GM21390 (cell line): ENCODE data around the gene ASB18.
"Not testable (repeated sequence)": the region's sequence is repeated elsewhere in the genome, so short reads cannot be mapped to it uniquely, and the experiment has no call there.

Experiments
- ATAC-seq: cut with Tn5 transposase; IDR thresholded peaks from one replicate; pipeline ENCODE4 v1.9.1; 2021; ENCODE audit not compliant: unreplicated experiment

ASB18 gene

DNA sequence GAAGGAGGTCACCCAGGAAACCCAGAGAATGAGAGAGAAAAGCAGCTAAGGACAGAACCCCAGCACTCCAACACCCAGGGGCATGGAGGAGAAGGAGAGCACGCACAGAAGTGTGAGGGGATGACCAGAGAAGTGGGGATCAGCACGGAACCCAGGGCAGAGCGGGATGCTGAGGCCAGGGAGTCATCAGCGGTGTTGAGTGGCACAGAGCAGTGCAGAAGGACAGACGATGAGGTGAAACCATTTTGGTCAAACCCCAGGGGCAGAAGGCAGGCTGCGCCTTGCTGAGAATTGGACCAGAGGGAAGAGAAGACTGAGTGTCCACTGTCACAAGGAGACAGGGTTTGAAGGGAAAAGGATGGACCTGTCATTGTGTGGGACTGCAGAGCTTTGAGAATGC is 23.4 kb upstream of the ASB18 start:
- no peak for ATAC-seq

GRCh38 chr2:236286873-236287545 is 22.8 kb upstream of the ASB18 start:
- ATAC-seq = no peak

GRCh38 chr2:236284208-236284607 is 20.0 kb upstream of the ASB18 start:
- ATAC-seq = no peak

DNA sequence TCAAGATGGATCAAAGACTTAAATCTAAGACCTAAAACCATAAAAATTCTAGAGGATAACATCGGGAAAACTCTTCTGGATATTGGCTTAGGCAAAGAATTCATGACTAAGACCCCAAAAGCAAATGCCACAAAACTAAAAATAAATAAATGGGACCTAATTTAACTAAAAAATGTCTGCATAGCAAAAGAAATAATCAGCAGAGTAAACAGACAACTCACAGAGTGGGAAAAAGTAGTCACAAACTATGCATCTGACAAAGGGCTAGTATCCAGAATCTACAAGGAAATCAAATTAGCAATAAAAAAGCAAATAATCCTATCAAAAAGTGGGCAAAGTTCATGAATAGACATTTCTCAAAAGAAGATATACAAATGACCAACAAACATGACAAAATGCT is 18.2 kb upstream of the ASB18 start:
- no peak for ATAC-seq

GRCh38 chr2:236281423-236281822 is 17.2 kb upstream of the ASB18 start:
- no peak for ATAC-seq

DNA sequence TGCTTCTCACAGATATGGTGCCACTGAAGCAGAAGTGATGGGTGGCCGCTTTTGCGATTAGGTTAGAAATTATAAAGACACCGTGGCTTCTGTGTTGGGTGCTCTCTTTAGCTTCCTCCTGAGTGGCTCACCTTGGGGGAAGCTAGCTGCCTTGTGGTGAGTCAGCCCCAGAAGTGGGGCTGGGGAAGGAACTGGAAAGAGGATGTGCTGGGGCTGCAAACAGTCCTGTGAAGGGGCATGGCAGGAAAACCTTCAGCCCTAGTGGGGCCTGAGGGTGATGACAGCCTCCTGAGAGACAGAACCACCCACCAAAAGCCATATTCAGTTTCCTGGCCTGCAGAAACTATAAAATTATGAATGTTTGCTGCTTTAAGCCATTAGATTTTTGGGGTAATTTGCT is 8.9 kb upstream of the ASB18 start:
- ATAC-seq = no peak

- no peak for ATAC-seq
These were observed 7.6 kb upstream of the ASB18 start for GRCh38 chr2:236271851-236272250.

- not testable (repeated sequence) for ATAC-seq
These were observed 5.7 kb upstream of the ASB18 start for GRCh38 chr2:236269876-236270275.

GRCh38 chr2:236265675-236266074 is 1.5 kb upstream of the ASB18 start:
- ATAC-seq = no peak

DNA sequence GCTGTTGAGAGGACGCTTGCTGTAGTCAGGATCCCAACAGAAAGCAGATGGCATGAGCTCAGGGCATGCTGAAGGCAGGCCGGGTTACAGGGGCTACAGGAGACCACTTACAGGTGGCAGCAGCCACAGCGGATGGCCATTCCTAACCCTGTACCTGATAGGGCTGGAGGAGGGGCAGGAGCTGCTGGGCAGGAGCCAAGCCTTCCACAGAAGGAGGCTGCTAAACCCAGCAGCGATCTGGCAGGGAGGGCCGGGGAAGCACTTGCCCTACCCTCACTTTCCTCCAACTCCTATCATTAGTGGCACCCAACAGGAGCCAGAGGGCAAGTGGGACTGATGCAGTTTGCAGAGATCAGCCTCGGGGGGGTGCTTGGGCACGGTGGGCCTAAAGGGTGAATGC is 2.0 kb downstream of the ASB18 start:
- ATAC-seq = no peak

DNA sequence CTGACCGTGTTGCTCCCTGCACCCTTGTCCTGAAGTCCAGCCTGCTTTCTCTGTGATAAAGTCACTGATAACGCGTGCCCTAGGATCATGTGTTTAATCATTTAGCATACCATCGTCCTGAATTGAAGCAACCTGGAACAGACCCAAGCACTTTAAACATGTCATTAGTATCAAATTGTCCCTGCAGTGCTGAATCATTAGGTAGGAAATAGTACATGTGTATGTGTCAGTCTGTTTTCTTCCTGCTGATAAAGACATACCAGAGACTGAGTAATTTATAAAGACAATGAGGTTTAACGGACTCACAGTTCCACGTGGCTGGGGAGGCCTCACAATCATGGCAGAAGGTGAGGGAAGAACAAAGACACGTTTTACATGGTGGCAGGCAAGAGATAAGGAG is 2.8 kb downstream of the ASB18 start:
- ATAC-seq = no peak

- ATAC-seq = no peak
These were observed 4.8 kb downstream of the ASB18 start for GRCh38 chr2:236259371-236259770.

DNA sequence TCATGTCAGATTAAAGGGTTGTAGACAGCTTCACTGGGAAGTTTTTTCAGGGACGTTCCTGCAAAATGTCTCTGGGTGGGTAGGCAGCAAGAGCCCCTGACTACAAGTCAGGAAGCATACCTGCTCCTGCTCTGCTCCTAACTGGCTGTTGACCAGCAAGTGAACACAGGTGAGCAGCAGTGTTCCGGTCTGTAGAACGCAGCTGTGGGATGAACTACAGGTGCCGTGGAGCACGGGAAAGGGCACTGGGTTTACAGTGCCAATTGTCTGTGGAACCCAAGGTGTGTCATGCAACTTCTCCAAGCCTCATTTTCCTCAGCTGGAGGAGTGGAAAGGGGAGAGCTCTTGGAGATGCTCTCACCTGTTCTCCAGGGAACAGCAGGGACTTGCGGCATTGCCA is 6.6 kb downstream of the ASB18 start:
- ATAC-seq = no peak

DNA sequence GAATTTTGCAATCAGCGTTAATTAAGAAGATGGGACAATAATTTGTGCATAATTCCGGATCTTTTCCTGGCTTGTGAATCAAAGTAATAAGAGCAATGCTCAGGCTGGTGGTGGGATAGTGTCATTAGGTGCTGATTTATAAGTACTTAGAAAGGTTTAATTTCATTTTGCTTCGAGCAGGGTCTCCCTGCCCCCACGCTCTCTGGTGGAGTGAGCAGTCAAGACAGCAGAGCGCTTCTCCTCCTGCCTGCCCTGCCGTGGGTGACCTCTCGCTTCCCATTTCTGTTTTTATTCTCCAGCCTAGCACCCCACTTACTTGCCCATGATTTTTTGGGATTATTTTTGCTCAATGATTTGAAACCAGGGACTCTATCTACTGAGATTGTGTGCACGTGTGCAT is 7.1 kb downstream of the ASB18 start:
- no peak for ATAC-seq

GRCh38 chr2:236256366-236256985 is 7.7 kb downstream of the ASB18 start:
- no peak for ATAC-seq

DNA sequence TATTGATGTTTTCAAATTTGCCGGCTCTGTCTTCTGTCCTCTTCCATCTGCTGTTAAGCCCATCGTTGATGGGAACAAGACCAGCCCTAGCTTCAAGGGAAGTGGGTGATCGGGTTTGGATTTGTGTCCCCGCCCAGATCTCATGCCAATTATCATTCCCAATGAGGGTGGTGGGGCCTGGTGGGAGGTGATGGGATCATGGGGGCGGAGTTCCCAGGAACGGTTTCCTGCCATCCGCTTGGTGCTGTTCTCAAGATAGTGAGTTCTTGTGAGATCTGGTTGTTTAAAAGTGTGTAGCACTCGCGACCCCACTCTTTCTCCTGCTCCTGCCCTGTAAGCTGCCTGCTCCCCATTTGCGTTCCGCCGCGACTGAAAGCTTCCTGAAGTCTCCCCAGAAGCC is 9.5 kb downstream of the ASB18 start:
- ATAC-seq = no peak

DNA sequence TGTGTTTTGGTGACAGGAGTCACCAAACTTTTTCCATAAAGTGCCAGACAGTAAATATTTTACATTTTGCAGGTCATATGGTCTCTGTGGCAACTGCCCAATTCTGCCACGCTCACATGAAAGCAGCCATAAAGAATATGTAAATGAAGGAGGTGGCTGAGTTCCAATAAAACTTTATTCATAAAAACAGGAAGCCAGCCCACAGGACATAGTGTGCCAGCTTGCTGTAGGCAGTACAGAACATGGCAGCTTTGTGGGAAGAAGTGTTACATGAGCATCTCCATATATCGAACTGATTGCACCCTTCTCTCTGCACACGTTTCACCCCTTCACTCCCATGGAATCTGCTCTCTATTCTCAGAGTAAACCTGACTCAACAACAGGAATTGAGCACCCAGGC is 10.2 kb downstream of the ASB18 start:
- no peak for ATAC-seq

DNA sequence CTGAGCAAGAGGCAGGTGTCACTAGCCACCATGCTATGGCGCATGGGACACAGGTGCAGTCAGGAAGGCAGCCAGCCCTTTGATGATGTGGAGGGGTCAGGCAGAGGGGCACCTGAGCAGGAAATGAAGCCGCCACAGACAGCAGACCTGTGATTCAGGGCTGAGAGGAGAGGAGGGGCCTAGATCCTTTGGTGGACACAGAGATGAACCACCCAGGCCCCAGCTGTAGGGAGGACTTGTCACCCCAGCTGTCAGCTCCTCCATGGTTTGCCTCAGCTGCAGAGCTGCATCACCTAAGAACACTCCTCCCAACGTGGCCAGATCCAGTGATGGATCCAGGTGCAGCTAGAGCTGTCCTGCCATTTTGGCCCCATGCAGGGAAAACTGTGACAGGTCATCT is 11.6 kb downstream of the ASB18 start:
- ATAC-seq = no peak

- no peak for ATAC-seq
These were observed 13.2 kb downstream of the ASB18 start for GRCh38 chr2:236250909-236251579.

DNA sequence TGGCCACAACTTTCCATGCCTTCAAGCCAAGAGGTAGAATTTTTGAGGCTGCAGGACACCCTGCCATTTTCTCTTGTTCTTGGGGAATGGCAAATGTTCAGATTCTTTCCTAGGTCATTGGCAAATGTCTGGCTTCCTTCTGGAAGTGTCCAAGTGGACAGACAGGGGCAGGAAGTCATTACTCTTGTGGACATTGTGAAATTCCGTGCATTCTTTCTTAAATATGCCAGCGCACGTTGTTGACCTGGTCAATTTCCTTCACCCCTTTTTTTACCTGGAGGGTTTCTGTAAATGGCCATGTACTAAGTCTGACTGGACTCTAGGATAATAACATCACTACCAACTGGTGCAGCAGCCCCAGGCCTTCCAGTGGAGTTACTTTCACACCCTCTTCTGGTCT is 13.9 kb downstream of the ASB18 start:
- no peak for ATAC-seq

- no peak for ATAC-seq
These were observed 15.1 kb downstream of the ASB18 start for GRCh38 chr2:236249066-236249465.

DNA sequence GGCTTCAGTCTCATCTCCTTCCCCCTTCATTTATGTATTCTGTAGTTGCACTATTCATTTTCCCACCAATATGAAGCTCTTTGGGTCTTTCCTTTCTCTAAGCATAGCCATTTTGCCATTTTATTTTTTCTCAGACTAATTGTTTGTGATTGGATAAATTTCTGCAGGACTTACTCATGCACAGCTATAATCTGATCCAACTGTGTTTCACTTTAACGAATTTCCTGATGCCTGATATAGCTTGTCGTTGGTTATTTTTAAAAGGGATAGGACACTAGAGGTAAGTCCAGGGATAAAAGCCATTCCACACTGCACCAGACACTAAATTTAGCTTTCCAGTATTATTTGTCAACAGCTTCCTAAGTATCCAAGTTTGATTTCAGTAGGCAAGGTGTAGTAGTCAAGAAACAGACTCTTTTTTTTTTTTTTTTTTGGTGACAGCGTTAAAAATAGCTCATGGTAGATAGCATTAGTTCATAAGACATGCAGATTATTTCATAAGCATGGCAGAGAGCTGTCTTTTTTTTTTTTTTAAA is 17.4 kb downstream of the ASB18 start:
- ATAC-seq = no peak
